HEK293 (cell line): ENCODE measurements around the gene PARD3B.

Source experiments
- KLF10 ChIP-seq: fragments of 450-650 bp; IDR thresholded peaks from 2 replicates; pipeline ENCODE4 v1.5.1; 2018; ENCODE audit warnings: missing biosample characterization, mild to moderate bottlenecking, missing genetic modification characterization
- MYNN ChIP-seq: fragments of 450-650 bp; formaldehyde crosslinking; IDR thresholded peaks from 2 replicates; pipeline ENCODE4 v1.5.1; 2016; ENCODE audit warnings: missing biosample characterization, missing genetic modification characterization, borderline replicate concordance
- TCF7L2 ChIP-seq: IDR thresholded peaks from 2 replicates; pipeline ENCODE4 v1.6.1; 2011; ENCODE audit warnings: low read depth, mild to moderate bottlenecking, inconsistent platforms, low read length, moderate library complexity, borderline replicate concordance
- ZBTB17 ChIP-seq: fragments of 450-650 bp; formaldehyde crosslinking; IDR thresholded peaks from 2 replicates; pipeline ENCODE4 v1.5.1; 2016; ENCODE audit warnings: missing biosample characterization, missing genetic modification characterization
- ZNF157 ChIP-seq: fragments of 450-650 bp; formaldehyde crosslinking; IDR thresholded peaks from 2 replicates; pipeline ENCODE4 v1.5.1; 2016; ENCODE audit warnings: missing biosample characterization, missing genetic modification characterization
- ZNF239 ChIP-seq: fragments of 450-650 bp; formaldehyde crosslinking; IDR thresholded peaks from 2 replicates; pipeline ENCODE4 v1.5.1; 2016; ENCODE audit warnings: missing biosample characterization, missing genetic modification characterization
- ZNF292 ChIP-seq: fragments of 450-650 bp; formaldehyde crosslinking; IDR thresholded peaks from 2 replicates; pipeline ENCODE4 v1.5.1; 2016; ENCODE audit warnings: low read depth, missing biosample characterization, missing genetic modification characterization, borderline replicate concordance
- ZNF394 ChIP-seq: fragments of 450-650 bp; formaldehyde crosslinking; IDR thresholded peaks from 2 replicates; pipeline ENCODE4 v1.5.1; 2016; ENCODE audit warnings: missing biosample characterization, missing genetic modification characterization, mild to moderate bottlenecking, moderate library complexity, borderline replicate concordance
- ZNF785 ChIP-seq: fragments of 450-650 bp; formaldehyde crosslinking; IDR thresholded peaks from 2 replicates; pipeline ENCODE4 v1.5.1; 2016; ENCODE audit warnings: missing biosample characterization, missing genetic modification characterization
- ZNF830 ChIP-seq: fragments of 450-650 bp; IDR thresholded peaks from 2 replicates; pipeline ENCODE4 v1.5.0; 2018; ENCODE audit warnings: missing biosample characterization, missing genetic modification characterization, low read depth, mild to moderate bottlenecking, moderate library complexity
- TF ChIP-seq, protein P1 (sequence below): fragments of 450-650 bp; formaldehyde crosslinking; IDR thresholded peaks from 2 replicates; pipeline ENCODE4 v1.5.1; 2016; ENCODE audit warnings: missing biosample characterization, missing genetic modification characterization

DNA sequence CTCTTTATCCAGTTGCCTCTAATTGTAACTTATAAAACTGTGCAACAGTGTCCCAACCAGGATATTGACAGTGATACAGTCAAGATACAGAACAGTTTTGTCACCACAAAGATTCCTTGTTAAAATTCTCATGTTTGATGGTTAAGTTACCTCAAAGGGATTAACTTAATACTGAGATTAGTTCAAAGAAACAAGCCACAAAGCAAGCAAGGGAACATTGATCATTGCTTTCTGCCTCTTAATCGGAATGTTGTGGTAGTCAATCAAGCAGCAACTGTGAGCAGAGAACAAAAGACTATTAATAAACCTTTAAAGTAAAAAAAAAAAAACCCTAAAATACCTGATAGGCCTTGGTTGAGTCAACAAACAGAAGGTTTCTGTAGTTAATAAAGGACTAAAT lies 352.3 kb downstream of the PARD3B start:
- TF ChIP-seq ZNF394 (tag by site-specific recombination): no peak
- no peak for TF ChIP-seq ZNF292 (tag by site-specific recombination)
- TF ChIP-seq MYNN (tag by site-specific recombination): no peak
- no peak for TF ChIP-seq ZNF830
- no peak for TF ChIP-seq ZNF785 (tag by site-specific recombination)
- TF ChIP-seq ZNF157 (tag by site-specific recombination): no peak
- no peak for TF ChIP-seq ZNF239 (tag by site-specific recombination)
- TF ChIP-seq, protein P1, sequence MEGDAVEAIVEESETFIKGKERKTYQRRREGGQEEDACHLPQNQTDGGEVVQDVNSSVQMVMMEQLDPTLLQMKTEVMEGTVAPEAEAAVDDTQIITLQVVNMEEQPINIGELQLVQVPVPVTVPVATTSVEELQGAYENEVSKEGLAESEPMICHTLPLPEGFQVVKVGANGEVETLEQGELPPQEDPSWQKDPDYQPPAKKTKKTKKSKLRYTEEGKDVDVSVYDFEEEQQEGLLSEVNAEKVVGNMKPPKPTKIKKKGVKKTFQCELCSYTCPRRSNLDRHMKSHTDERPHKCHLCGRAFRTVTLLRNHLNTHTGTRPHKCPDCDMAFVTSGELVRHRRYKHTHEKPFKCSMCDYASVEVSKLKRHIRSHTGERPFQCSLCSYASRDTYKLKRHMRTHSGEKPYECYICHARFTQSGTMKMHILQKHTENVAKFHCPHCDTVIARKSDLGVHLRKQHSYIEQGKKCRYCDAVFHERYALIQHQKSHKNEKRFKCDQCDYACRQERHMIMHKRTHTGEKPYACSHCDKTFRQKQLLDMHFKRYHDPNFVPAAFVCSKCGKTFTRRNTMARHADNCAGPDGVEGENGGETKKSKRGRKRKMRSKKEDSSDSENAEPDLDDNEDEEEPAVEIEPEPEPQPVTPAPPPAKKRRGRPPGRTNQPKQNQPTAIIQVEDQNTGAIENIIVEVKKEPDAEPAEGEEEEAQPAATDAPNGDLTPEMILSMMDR (tag by site-specific recombination): no peak
- TF ChIP-seq KLF10 (tag by site-specific recombination): no peak
- TF ChIP-seq ZBTB17 (tag by site-specific recombination): no peak
- TF ChIP-seq TCF7L2: no peak
